Measurements from ENCODE around the gene TLR9.
A peak's percentile ranks its signal among the peaks of the same experiment; 100 is the strongest.

TLR9 gene

DNA sequence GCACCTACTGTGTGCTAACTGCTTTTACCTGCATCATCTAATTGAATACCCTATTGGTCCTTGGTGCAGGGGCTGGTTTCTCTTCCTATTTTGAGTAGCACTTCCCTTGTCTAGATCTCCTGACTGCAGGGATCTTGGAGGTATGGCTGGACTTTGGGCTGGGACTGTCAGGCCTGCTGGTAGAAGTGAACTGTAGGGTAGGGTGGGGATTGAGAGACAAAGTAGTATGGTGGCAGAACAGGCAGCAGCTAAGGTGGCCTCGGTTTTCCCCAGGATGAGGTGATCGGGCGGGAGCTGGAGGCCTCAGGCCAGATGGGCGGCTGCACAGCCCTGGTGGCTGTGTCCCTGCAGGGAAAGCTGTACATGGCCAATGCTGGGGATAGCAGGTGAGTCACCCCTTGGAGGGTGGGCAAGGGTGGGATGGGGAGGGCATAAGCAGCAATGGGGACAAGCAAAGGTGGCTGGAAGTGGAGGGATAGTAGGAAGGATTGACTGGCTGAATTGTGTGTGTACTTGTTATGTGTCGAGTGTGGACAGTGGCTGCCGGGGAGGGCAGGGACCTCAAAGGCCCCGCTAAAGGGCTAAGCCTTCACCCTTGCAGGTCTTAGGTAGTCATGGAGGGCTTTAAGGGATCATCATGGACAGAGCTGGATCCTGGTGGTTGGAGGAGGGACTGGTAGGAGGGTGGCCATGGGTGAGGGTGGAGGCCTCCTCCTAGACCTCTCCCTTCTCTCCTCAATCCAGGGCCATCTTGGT is 22.1 kb upstream of the TLR9 start:
- peak overlapping the region; percentile 86 for H3K4me3 ChIP-seq
- H3K27ac ChIP-seq = peak overlapping the region in 1 of 2 donors; percentile 96
- no peak for DNase-seq (ENCODE audit: low spot score)
- TF ChIP-seq, protein P1, sequence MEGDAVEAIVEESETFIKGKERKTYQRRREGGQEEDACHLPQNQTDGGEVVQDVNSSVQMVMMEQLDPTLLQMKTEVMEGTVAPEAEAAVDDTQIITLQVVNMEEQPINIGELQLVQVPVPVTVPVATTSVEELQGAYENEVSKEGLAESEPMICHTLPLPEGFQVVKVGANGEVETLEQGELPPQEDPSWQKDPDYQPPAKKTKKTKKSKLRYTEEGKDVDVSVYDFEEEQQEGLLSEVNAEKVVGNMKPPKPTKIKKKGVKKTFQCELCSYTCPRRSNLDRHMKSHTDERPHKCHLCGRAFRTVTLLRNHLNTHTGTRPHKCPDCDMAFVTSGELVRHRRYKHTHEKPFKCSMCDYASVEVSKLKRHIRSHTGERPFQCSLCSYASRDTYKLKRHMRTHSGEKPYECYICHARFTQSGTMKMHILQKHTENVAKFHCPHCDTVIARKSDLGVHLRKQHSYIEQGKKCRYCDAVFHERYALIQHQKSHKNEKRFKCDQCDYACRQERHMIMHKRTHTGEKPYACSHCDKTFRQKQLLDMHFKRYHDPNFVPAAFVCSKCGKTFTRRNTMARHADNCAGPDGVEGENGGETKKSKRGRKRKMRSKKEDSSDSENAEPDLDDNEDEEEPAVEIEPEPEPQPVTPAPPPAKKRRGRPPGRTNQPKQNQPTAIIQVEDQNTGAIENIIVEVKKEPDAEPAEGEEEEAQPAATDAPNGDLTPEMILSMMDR (IDR thresholded peaks at IDR 0.05) = no peak

DNA sequence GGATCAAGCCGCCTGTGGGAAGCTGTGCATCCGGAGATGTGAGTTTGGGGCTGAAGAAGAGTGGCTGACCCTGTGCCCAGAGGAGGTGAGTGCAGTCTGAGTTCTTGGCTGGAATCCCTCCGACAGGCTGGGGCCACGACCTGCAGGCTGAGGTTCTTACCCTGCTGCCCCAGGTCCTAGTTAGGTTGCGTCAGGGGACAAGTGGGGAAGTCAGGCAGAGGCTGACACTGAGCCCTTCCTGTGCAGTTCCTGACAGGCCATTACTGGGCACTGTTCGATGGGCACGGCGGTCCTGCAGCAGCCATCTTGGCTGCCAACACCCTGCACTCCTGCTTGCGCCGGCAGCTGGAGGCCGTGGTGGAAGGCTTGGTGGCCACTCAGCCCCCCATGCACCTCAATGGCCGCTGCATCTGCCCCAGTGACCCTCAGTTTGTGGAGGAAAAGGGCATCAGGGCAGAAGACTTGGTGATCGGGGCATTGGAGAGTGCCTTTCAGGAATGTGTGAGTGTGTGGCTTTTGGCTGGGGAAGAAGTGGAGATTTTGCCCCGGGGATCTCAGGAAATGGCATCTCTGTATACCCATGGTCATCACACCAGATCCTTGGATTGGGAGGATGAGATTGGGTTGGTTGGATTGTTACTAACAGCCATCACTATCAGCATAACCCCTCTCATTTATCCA is 21.4 kb upstream of the TLR9 start:
- TF ChIP-seq, protein P1 (IDR thresholded peaks at IDR 0.05) = no peak
- no peak for DNase-seq (ENCODE audit: low spot score)
- Histone ChIP-seq H3K4me3 (peak overlapping the region; percentile 86), H3K27ac (peak overlapping the region; percentile 79 to 96)

DNA sequence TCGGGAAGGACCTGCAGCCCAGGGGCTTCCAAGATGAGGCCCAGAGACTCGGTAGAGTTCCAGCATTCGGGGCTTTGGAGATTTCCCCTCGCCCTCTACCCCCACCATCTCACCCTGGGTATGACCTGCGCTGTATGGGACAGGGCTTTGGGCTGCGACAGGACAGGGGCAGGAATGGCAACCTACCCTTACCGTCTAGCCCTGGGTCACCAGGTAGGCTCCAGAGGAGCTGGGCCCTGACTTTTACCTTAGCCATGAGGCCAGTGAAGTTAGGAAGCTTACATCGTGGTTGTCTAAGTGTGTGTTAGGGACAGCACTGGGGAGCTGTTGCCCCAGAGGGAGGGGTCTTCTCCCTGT is 20.8 kb upstream of the TLR9 start:
- Histone ChIP-seq H3K27ac (peak overlapping the region; percentile 79 to 96), H3K4me3 (peak overlapping the region; percentile 86)
- TF ChIP-seq, protein P1 (IDR thresholded peaks at IDR 0.05) = no peak
- DNase-seq (ENCODE audit: low spot score) = no peak

DNA sequence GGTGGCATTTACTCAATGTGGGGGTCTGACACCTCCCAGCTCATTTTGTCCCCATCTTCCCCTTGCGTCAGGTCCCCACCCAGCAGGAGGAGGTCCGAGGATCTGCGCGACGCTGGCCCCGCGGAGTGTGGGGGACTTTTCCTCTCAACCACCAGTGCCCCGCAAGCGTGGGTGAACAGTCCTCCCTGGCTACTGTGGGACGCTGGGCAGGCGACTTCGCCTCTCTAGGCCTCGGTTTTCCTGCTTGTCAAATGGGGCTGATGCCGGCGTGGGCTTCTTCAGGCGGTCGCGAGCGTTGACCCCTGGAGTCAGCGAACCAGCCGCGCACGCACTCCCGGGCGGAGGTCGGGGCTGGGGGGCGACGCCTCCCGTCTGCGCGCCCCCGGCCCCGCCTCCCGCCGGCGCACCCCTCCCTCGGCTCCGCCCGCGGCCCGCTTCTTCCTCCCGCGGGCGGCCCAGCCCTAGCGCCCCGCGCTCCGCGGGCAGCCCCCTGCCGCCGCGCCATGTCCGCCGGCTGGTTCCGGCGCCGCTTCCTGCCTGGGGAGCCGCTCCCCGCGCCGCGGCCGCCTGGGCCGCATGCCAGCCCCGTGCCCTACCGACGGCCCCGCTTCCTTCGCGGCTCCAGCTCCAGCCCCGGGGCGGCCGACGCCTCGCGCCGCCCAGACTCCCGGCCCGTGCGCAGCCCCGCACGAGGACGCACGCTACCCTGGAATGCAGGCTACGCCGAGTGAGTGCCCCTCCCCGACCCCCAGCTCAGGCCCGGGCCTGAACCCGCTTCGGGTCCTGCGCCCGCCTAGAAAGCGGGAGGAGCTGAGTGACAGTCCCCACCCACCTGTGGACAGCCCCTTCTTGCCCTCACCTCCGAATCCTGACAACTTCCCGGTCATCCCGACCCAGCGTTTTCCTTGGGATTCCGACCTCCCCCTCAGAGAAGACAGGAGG is 20.1 kb upstream of the TLR9 start, which contains the start of gene PPM1M:
Gene PPM1M, plus strand, starts transcription at position 438 of the 942 bp plus-strand sequence. Its CDS starts 66 bp downstream, at position 504.
- Histone ChIP-seq H3K4me3 (peak within 1 kb of the TSS; percentile 86), H3K27ac (peak within 1 kb of the TSS; percentile 79 to 96)
- peak; percentile 80 for DNase-seq (ENCODE audit: low spot score)
- TF ChIP-seq, protein P1 (IDR thresholded peaks at IDR 0.05) = no peak

DNA sequence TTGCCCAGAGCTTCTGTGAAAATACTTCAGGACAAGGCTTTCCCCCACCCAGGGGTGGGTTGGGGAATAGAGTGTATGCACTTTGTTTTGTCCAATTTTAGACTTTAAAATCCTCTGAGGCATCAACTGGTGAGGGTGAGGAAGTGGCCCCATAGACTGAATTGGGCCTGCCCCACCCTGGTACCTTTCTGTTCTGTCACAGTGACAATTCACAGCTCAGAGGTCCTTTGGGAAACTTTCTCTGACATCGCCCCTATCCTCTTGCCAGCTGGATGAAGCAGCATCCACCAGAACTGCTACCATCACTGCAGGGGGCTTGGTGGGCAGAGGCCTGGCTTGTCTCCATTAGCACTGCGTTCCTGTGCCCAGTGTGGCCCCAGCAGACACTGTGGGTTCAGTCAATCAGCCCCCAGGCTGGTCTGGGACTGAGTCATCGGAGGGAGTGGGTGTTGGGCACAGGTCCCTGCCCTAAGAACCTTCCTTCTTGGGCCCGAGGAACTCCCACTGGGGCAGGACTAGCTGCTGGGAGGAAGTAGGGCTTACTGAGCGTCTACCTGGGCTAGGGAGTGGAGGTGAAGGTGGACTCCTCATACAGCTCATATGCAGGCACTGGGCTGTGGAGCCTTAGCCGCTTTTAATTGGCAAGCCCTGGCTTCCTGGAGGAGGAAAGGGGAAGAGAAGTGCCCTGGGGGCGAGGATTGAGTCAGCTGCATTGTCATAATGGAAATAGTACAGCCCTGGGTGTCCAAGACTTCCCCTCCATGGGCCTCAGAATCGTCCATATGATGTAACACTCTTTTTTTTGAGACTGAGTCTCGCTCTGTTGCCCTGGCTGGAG is 18.6 kb upstream of the TLR9 start:
- peak overlapping the region; percentile 86 for H3K4me3 ChIP-seq
- TF ChIP-seq, protein P1 (IDR thresholded peaks at IDR 0.05) = no peak
- H3K27ac ChIP-seq = peak overlapping the region in 1 of 2 donors; percentile 96
- no peak for DNase-seq (ENCODE audit: low spot score)

DNA sequence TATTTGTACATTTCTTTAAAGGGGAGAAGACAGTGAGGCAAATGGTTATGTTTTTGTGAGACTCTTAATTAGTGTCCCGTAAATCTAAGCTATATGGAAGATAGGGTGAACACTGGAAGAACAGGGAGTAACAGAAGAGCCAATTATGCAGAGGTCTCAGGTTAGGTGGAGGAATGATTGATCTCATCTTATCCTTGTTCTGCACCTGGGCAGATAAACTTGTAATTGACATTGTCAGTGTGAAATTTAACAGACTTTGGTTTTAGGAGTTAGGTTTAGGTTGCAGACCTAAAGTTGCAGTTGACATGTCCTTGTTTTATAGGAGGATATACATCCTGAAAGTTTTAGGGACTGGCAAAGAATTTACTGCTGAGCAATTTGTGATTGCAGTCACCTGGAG is 16.6 kb upstream of the TLR9 start:
- no peak for DNase-seq (ENCODE audit: low spot score)
- no peak overlapping the region for H3K4me3 ChIP-seq
- TF ChIP-seq, protein P1 (IDR thresholded peaks at IDR 0.05) = no peak
- H3K27ac ChIP-seq = no peak overlapping the region
